ENCODE data around the gene PSMG1.

GRCh38 chr21:39180429-39181019 lies 2.7 kb downstream of the PSMG1 start:
- peak; percentile 15 to 33 (median 25); a peak in 3 of 6 replicates for TF ChIP-seq CTCF (IDR thresholded peaks at IDR 0.05 in 2 of 3, conservative IDR thresholded peaks at IDR 0.05 in 1 of 3; ENCODE audit: insufficient read depth in 2 of 3, low read depth in 1 of 3, low read length in 3 of 3)
- no peak for TF ChIP-seq ZNF143 (CRISPR knock-in tag; IDR thresholded peaks at IDR 0.05)
- no peak for TF ChIP-seq E2F4 (CRISPR knock-in tag; IDR thresholded peaks at IDR 0.05; ENCODE audit: low read depth)
- TF ChIP-seq ZNF518B (CRISPR knock-in tag; IDR thresholded peaks at IDR 0.05) = no peak
